MM.1S (cell line): Measurements from ENCODE around the gene NTN4.

Source experiments
- EZH2 ChIP-seq: fragments of 300-600 bp; sonication (generic); optimal IDR thresholded peaks from 2 replicates; pipeline ENCODE3; 2017; ENCODE audit warnings: low read depth, mild to moderate bottlenecking, antibody characterized with exemption, low read length, mixed read lengths
- EZH2phosphoT487 ChIP-seq: fragments of 300-600 bp; sonication (generic); IDR thresholded peaks from 2 replicates; pipeline ENCODE4 v1.6.1; 2018; ENCODE audit warnings: antibody characterized with exemption, low read length
- TF ChIP-seq, protein P1 (sequence below): fragments of 300-600 bp; sonication (generic); IDR thresholded peaks from 2 replicates; pipeline ENCODE4 v1.5.1; 2016; ENCODE audit warnings: antibody characterized with exemption, low read length, mixed read lengths

DNA sequence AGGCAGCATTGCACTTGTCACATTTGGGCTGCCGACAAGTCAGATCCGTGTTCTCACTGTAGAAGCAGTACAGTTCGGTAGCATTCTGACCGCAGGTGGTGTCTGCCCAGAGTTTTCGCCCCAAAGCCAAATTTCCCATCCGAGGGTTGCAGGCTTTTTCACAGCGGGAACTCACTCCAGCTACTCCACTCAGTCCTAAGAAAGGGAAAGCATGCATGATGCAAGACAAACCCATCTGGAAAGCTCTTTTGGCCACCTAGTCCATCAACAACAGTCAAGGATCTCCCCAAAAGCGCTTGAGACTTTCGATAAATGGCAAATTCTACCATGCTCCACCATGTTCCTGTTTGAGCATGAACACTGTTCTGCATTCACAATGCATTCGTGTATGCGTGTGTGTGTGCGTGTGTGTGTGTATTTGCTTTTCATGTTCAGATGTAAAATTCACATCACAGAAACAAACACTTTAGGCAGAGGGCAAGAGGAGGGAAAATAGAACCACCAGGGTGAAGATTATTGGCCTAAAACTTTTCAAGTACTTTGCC, 3.2 kb downstream of the NTN4 start:
- TF ChIP-seq, protein P1, sequence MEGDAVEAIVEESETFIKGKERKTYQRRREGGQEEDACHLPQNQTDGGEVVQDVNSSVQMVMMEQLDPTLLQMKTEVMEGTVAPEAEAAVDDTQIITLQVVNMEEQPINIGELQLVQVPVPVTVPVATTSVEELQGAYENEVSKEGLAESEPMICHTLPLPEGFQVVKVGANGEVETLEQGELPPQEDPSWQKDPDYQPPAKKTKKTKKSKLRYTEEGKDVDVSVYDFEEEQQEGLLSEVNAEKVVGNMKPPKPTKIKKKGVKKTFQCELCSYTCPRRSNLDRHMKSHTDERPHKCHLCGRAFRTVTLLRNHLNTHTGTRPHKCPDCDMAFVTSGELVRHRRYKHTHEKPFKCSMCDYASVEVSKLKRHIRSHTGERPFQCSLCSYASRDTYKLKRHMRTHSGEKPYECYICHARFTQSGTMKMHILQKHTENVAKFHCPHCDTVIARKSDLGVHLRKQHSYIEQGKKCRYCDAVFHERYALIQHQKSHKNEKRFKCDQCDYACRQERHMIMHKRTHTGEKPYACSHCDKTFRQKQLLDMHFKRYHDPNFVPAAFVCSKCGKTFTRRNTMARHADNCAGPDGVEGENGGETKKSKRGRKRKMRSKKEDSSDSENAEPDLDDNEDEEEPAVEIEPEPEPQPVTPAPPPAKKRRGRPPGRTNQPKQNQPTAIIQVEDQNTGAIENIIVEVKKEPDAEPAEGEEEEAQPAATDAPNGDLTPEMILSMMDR: no peak
- TF ChIP-seq EZH2: no peak
- no peak for TF ChIP-seq EZH2phosphoT487
